ENCODE measurements around the gene TRIM37. TPM values are rescaled to one million over a fixed set of nuclear protein-coding genes. Genes with fewer than 3 reads are reported as not detected.

Gene TRIM37
- polyA plus RNA-seq, 1 experiment: 20.9 TPM

DNA sequence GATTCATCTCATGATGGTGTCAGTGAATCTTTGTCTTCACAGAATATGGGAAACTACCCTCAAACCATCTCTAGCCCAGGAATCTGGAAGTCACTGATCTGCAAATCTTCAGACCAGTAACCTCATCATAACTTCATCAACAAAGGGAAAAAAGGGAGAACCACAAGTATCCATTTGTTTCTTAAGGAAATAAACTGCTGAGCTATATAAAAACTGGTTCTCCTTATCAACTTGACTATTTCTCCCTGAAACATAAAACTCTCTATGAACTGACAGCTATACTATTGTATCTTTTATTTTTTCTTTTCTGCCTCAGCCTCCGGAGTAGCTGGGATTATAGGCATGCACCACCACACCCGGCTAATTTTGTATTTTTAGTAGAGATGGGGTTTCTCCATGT is 39.3 kb downstream of the TRIM37 start:
- POLR2A ChIA-PET: no interaction called here

DNA sequence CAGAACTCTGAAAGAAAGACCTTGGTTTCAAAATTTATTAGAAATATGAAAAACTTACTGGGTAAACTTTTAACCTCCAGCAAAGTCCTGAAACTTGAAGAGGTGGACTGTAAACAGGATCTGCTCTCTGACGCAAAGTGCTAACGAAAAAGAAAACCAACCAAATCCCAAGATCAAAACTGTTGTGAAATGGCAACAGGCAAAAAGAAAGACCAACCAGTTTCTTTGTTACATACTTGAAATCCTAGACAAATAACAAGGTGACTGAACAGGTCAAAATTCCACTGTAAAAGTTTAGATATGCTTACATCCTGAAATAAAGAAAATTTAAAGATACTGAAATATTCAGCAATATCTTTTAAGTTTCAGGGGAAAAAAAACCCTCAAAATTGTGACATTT is 44.2 kb downstream of the TRIM37 start:
- Histone ChIP-seq H3K27me3 (ENCODE audit: control insufficient read depth, insufficient read depth, low read length) (no peaks in the 10 kb centered on the region), H3K36me3 (ENCODE audit: control insufficient read depth, insufficient read depth, low read length) (peaks cover 3% of the 10 kb centered on the region), H3K4me3 (ENCODE audit: low read depth, low read length) (no peak overlapping the region)
- POLR2A ChIA-PET: no interaction called here
- TF ChIP-seq, protein P1, sequence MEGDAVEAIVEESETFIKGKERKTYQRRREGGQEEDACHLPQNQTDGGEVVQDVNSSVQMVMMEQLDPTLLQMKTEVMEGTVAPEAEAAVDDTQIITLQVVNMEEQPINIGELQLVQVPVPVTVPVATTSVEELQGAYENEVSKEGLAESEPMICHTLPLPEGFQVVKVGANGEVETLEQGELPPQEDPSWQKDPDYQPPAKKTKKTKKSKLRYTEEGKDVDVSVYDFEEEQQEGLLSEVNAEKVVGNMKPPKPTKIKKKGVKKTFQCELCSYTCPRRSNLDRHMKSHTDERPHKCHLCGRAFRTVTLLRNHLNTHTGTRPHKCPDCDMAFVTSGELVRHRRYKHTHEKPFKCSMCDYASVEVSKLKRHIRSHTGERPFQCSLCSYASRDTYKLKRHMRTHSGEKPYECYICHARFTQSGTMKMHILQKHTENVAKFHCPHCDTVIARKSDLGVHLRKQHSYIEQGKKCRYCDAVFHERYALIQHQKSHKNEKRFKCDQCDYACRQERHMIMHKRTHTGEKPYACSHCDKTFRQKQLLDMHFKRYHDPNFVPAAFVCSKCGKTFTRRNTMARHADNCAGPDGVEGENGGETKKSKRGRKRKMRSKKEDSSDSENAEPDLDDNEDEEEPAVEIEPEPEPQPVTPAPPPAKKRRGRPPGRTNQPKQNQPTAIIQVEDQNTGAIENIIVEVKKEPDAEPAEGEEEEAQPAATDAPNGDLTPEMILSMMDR (IDR thresholded peaks at IDR 0.05; ENCODE audit: insufficient read depth, low read depth, low read length): no peak
- CTCF ChIA-PET: no interaction called here
- DNase-seq (ENCODE audit: low read depth): no peak

More for the DNA sequence above, 39.3 kb downstream of the TRIM37 start:
- no peaks in the 10 kb centered on the region for H3K27me3 ChIP-seq (ENCODE audit: control insufficient read depth, insufficient read depth, low read length)
- CTCF ChIA-PET: no interaction called here
- H3K36me3 ChIP-seq (ENCODE audit: control insufficient read depth, insufficient read depth, low read length): no peaks in the 10 kb centered on the region
- H3K4me3 ChIP-seq (ENCODE audit: low read depth, low read length): no peak overlapping the region
- DNase-seq (ENCODE audit: low read depth): no peak
- TF ChIP-seq, protein P1 (IDR thresholded peaks at IDR 0.05; ENCODE audit: insufficient read depth, low read depth, low read length): no peak

DNA sequence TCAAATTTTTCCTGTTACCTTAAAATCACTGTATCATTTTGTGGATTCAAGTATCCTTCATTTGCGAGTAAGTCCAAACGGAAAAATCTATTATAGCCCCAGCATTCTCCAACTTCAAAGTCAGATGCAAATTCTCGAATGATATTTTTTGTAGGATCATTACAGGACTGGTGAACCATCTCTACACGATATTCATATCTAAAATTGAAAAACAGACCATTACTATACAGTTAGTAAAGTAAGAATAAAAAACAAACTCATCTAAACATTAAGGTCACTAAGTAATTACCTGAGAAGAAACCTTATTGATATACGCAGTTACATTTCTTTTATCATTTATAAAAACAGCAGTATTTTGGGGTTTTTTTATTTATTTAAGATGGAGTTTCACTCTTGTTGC is 49.8 kb downstream of the TRIM37 start:
- Histone ChIP-seq H3K36me3 (ENCODE audit: control insufficient read depth, insufficient read depth, low read length) (peaks cover 3% of the 10 kb centered on the region), H3K27me3 (ENCODE audit: control insufficient read depth, insufficient read depth, low read length) (no peaks in the 10 kb centered on the region), H3K4me3 (ENCODE audit: low read depth, low read length) (no peak overlapping the region)
- TF ChIP-seq, protein P1 (IDR thresholded peaks at IDR 0.05; ENCODE audit: insufficient read depth, low read depth, low read length): no peak
- no peak for DNase-seq (ENCODE audit: low read depth)
- ChIA-PET POLR2A (no interaction called here), CTCF (no interaction called here)

DNA sequence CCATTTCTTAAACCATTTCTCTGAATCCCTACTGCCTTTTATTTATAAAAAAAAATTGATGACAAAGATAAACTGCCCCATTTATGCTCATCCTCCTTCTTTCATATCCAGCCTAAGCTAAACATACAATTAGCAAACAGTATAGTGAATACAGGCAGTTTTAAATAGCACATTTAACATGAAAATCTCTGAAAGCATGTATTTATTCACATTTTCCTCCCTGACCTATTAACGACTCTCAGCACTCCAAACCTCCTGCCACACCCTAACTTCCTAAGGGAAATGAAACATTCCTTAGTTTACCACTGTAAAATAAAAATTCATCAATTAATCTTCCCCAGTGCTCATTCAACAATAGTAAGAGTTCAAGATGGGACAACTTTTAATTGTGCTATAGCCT is 56.9 kb downstream of the TRIM37 start:
- Histone ChIP-seq H3K36me3 (ENCODE audit: control insufficient read depth, insufficient read depth, low read length) (no peaks in the 10 kb centered on the region; the same call in 1 of the 2 replicates), H3K4me3 (ENCODE audit: low read depth, low read length) (no peak overlapping the region), H3K27me3 (ENCODE audit: control insufficient read depth, insufficient read depth, low read length) (no peaks in the 10 kb centered on the region)
- ChIA-PET POLR2A (no interaction called here), CTCF (interaction anchor here (0.7 to 2.1 kb wide), 2 partner anchors 20 to 602 kb away, joined by 3 to 5 read pairs; no protein-coding TSS in a partner anchor)
- DNase-seq (ENCODE audit: low read depth): no peak
- TF ChIP-seq, protein P1 (IDR thresholded peaks at IDR 0.05; ENCODE audit: insufficient read depth, low read depth, low read length): no peak

DNA sequence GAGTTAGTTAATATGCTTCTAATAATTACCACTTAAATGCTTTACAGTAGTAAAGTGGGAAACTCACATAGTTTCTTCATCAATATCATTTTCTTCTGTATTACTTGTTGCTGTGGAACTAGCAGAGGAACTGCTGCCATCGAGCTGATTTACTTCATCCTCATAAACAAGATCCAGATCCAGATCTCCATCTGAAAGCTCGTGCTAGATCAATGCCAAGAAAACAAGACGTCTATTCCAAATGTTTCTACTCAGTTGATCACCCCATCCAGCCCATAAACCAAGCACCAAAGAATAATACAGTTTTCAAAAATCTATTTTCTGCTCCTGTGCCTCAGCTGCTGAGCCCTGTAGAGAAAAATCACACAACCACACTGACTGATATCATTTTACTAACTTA is 59.1 kb downstream of the TRIM37 start:
- ChIA-PET POLR2A (no interaction called here), CTCF (no interaction called here)
- no peaks in the 10 kb centered on the region for H3K27me3 ChIP-seq (ENCODE audit: control insufficient read depth, insufficient read depth, low read length)
- no peak for DNase-seq (ENCODE audit: low read depth)
- no peak overlapping the region for H3K4me3 ChIP-seq (ENCODE audit: low read depth, low read length)
- H3K36me3 ChIP-seq (ENCODE audit: control insufficient read depth, insufficient read depth, low read length): no peaks in the 10 kb centered on the region; the same call in 1 of the 2 replicates
- TF ChIP-seq, protein P1 (IDR thresholded peaks at IDR 0.05; ENCODE audit: insufficient read depth, low read depth, low read length): no peak
